Osteoblast (primary cell): ENCODE data around the gene MAGI1. TPM values are rescaled to one million over a fixed set of nuclear protein-coding genes. Genes with fewer than 3 reads are reported as not detected.

Experiments
- DNase-seq: peaks from one replicate; pipeline ENCODE4 v3.0.0; 2011; ENCODE audit warnings: low spot score, mixed read lengths; ENCODE audit not compliant: insufficient read length; ENCODE audit errors: missing footprints
- H2AFZ ChIP-seq: 2 replicates; pipeline ENCODE4 v1.6.0; 2011; ENCODE audit warnings: mild to moderate bottlenecking, low read length
- H3K27ac ChIP-seq: 2 replicates; pipeline ENCODE4 v1.5.1; 2011; ENCODE audit warnings: mild to moderate bottlenecking, low read depth, low read length, moderate library complexity
- H3K27me3 ChIP-seq: 2 replicates; pipeline ENCODE4 v1.6.0; 2012; ENCODE audit warnings: mild to moderate bottlenecking, control low read depth, inconsistent platforms, low read length, moderate library complexity; ENCODE audit not compliant: insufficient read depth
- H3K36me3 ChIP-seq: 2 replicates; pipeline ENCODE4 v1.5.1; 2011; ENCODE audit warnings: mild to moderate bottlenecking, low read length, control low read depth, moderate library complexity; ENCODE audit not compliant: insufficient read depth
- H3K4me1 ChIP-seq: 2 replicates; pipeline ENCODE4 v1.5.1; 2011; ENCODE audit warnings: mild to moderate bottlenecking, low read length, control low read depth, moderate library complexity; ENCODE audit not compliant: insufficient read depth
- H3K4me2 ChIP-seq: 2 replicates; pipeline ENCODE4 v1.6.0; 2011; ENCODE audit warnings: mild to moderate bottlenecking, low read length; ENCODE audit not compliant: insufficient read depth
- H3K4me3 ChIP-seq: fragments of 200-600 bp; sonication (generic); 3 replicates; pipeline ENCODE4 v1.5.1; 2012; ENCODE audit warnings: mild to moderate bottlenecking, low read length, inconsistent platforms; ENCODE audit not compliant: insufficient read depth
- H3K79me2 ChIP-seq: 2 replicates; pipeline ENCODE4 v1.6.0; 2012; ENCODE audit warnings: mild to moderate bottlenecking, low read length, control low read depth, inconsistent platforms; ENCODE audit not compliant: insufficient read depth
- H3K9me3 ChIP-seq: 2 replicates; pipeline ENCODE4 v1.5.1; 2011; ENCODE audit warnings: low read depth, low read length, control low read depth
- H4K20me1 ChIP-seq: 2 replicates; pipeline ENCODE4 v1.6.0; 2012; ENCODE audit warnings: mild to moderate bottlenecking, low read length, control low read depth; ENCODE audit not compliant: insufficient read depth
- CTCF ChIP-seq: IDR thresholded peaks from 2 replicates; pipeline ENCODE4 v1.5.1; 2011; ENCODE audit warnings: mild to moderate bottlenecking, low read depth, low read length, moderate library complexity; ENCODE audit errors: extremely low read depth
- total RNA-seq: library from RNA; depleted of rRNA; stranded (reverse); fragments of >200 nt; gene quantifications from 2 replicates; pipeline ENCODE4 v1.2.3, GENCODE V29; 2012

Gene MAGI1
- total RNA-seq, 1 donor = 66.6 TPM

- Histone ChIP-seq H3K27me3 (no peaks in the 10 kb centered on the region), H3K4me1 (no peaks in the 10 kb centered on the region), H3K4me3 (no peak overlapping the region), H2AFZ (no peak overlapping the region), H3K27ac (no peak overlapping the region), H3K9me3 (no peaks in the 10 kb centered on the region), H4K20me1 (peaks cover 52% of the 10 kb centered on the region), H3K79me2 (peaks cover 16% of the 10 kb centered on the region), H3K36me3 (no peaks in the 10 kb centered on the region), H3K4me2 (no peak overlapping the region)
- TF ChIP-seq CTCF = no peak
- no peak for DNase-seq
Measured at GRCh38 chr3:65703026-65703425, 335.7 kb downstream of the MAGI1 start.

- Histone ChIP-seq H3K4me2 (no peak overlapping the region), H3K9me3 (no peaks in the 10 kb centered on the region), H4K20me1 (peaks cover 45% of the 10 kb centered on the region), H2AFZ (no peak overlapping the region), H3K4me3 (no peak overlapping the region), H3K27me3 (no peaks in the 10 kb centered on the region), H3K79me2 (peaks cover 16% of the 10 kb centered on the region), H3K4me1 (no peaks in the 10 kb centered on the region), H3K36me3 (no peaks in the 10 kb centered on the region), H3K27ac (no peak overlapping the region)
- peak; percentile 36 for DNase-seq
- TF ChIP-seq CTCF = no peak
Measured at GRCh38 chr3:65702202-65702601, 336.5 kb downstream of the MAGI1 start.

GRCh38 chr3:65701516-65701915 is 337.2 kb downstream of the MAGI1 start:
- Histone ChIP-seq H2AFZ (no peak overlapping the region), H3K79me2 (peaks cover 14% of the 10 kb centered on the region), H3K4me3 (no peak overlapping the region), H3K4me1 (no peaks in the 10 kb centered on the region), H3K4me2 (no peak overlapping the region), H3K27ac (no peak overlapping the region), H3K9me3 (no peaks in the 10 kb centered on the region), H3K36me3 (no peaks in the 10 kb centered on the region), H3K27me3 (no peaks in the 10 kb centered on the region), H4K20me1 (peaks cover 40% of the 10 kb centered on the region)
- TF ChIP-seq CTCF = no peak
- DNase-seq = no peak

- TF ChIP-seq CTCF = peak; percentile 13
- DNase-seq = no peak
- peaks cover 42% of the 10 kb centered on the region for H4K20me1 ChIP-seq
- H3K4me1 ChIP-seq = no peaks in the 10 kb centered on the region
- H3K9me3 ChIP-seq = no peaks in the 10 kb centered on the region
- peaks cover 29% of the 10 kb centered on the region for H3K79me2 ChIP-seq
- H3K36me3 ChIP-seq = no peaks in the 10 kb centered on the region
- no peak overlapping the region for H3K27ac ChIP-seq
- H3K4me2 ChIP-seq = no peak overlapping the region
- H3K4me3 ChIP-seq = no peak overlapping the region
- no peak overlapping the region for H2AFZ ChIP-seq
- H3K27me3 ChIP-seq = no peaks in the 10 kb centered on the region
Measured at GRCh38 chr3:65689436-65689835, 349.3 kb downstream of the MAGI1 start.
